Measurements from ENCODE around the gene SEMA4D.
A peak's percentile ranks its signal among the peaks of the same experiment; 100 is the strongest.

Gene SEMA4D

GRCh38 chr9:89528131-89528530 is 30.2 kb upstream of the SEMA4D start:
- TF ChIP-seq POLR2AphosphoS5 (IDR thresholded peaks at IDR 0.05; ENCODE audit: low read depth, low read length) (no peak), TAF1 (IDR thresholded peaks at IDR 0.05; ENCODE audit: borderline replicate concordance, low read depth, low read length) (no peak), POLR2A (IDR thresholded peaks at IDR 0.05; ENCODE audit: low read depth, low read length) (no peak)
- FAIRE-seq (no peak), DNase-seq (ENCODE audit: insufficient read length) (no peak)

- FAIRE-seq (no peak), DNase-seq (ENCODE audit: insufficient read length) (no peak)
- TF ChIP-seq POLR2AphosphoS5 (IDR thresholded peaks at IDR 0.05; ENCODE audit: low read depth, low read length) (no peak), TAF1 (IDR thresholded peaks at IDR 0.05; ENCODE audit: borderline replicate concordance, low read depth, low read length) (no peak), POLR2A (IDR thresholded peaks at IDR 0.05; ENCODE audit: low read depth, low read length) (no peak)
Measured at GRCh38 chr9:89527084-89527483, 29.2 kb upstream of the SEMA4D start.

DNA sequence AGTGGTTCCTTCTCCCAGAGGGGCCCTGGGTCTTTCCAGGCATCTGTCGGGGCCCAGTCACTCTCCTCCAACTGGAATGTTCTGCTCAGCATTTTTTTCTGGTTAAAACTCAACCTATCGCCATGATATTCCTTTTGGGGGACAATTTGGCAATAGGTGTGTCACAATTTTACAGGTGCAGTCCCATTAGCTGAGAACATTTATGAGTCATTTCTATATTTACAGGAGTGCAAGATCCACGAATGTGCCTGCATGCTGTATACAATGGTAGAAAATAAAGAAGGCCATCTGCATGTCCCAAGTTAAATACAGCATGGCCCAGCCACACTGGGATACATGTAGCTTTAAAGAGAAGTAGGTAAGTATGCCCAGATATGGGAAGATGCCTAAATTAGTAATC is 28.8 kb upstream of the SEMA4D start:
- FAIRE-seq (no peak), DNase-seq (ENCODE audit: insufficient read length) (no peak)
- no peak for TF ChIP-seq POLR2AphosphoS5 (IDR thresholded peaks at IDR 0.05; ENCODE audit: low read depth, low read length)
- no peak for TF ChIP-seq POLR2A (IDR thresholded peaks at IDR 0.05; ENCODE audit: low read depth, low read length)
- no peak for TF ChIP-seq TAF1 (IDR thresholded peaks at IDR 0.05; ENCODE audit: borderline replicate concordance, low read depth, low read length)

- TF ChIP-seq POLR2AphosphoS5 (IDR thresholded peaks at IDR 0.05; ENCODE audit: low read depth, low read length) (no peak), POLR2A (IDR thresholded peaks at IDR 0.05; ENCODE audit: low read depth, low read length) (no peak), TAF1 (IDR thresholded peaks at IDR 0.05; ENCODE audit: borderline replicate concordance, low read depth, low read length) (no peak)
- no peak for FAIRE-seq
Measured at GRCh38 chr9:89525446-89526374, 27.8 kb upstream of the SEMA4D start.

GRCh38 chr9:89524963-89525362 is 27.1 kb upstream of the SEMA4D start:
- no peak for DNase-seq (ENCODE audit: insufficient read length)
- TF ChIP-seq POLR2A (IDR thresholded peaks at IDR 0.05; ENCODE audit: low read depth, low read length) (no peak), POLR2AphosphoS5 (IDR thresholded peaks at IDR 0.05; ENCODE audit: low read depth, low read length) (no peak), TAF1 (IDR thresholded peaks at IDR 0.05; ENCODE audit: borderline replicate concordance, low read depth, low read length) (no peak)
- FAIRE-seq, result no peak

More at GRCh38 chr9:89525446-89526374, 27.8 kb upstream of the SEMA4D start:
- DNase-seq (ENCODE audit: insufficient read length), result no peak

GRCh38 chr9:89523948-89524347 is 26.0 kb upstream of the SEMA4D start:
- TF ChIP-seq POLR2AphosphoS5 (IDR thresholded peaks at IDR 0.05; ENCODE audit: low read depth, low read length), result no peak
- no peak for TF ChIP-seq POLR2A (IDR thresholded peaks at IDR 0.05; ENCODE audit: low read depth, low read length)
- TF ChIP-seq TAF1 (IDR thresholded peaks at IDR 0.05; ENCODE audit: borderline replicate concordance, low read depth, low read length), result no peak
- peak; percentile 47 for DNase-seq (ENCODE audit: insufficient read length)
- peak; percentile 67 for FAIRE-seq

- FAIRE-seq (no peak), DNase-seq (ENCODE audit: insufficient read length) (no peak)
- TF ChIP-seq POLR2A (IDR thresholded peaks at IDR 0.05; ENCODE audit: low read depth, low read length) (no peak), POLR2AphosphoS5 (IDR thresholded peaks at IDR 0.05; ENCODE audit: low read depth, low read length) (no peak), TAF1 (IDR thresholded peaks at IDR 0.05; ENCODE audit: borderline replicate concordance, low read depth, low read length) (no peak)
Measured at GRCh38 chr9:89522959-89523285, 25.0 kb upstream of the SEMA4D start.

DNA sequence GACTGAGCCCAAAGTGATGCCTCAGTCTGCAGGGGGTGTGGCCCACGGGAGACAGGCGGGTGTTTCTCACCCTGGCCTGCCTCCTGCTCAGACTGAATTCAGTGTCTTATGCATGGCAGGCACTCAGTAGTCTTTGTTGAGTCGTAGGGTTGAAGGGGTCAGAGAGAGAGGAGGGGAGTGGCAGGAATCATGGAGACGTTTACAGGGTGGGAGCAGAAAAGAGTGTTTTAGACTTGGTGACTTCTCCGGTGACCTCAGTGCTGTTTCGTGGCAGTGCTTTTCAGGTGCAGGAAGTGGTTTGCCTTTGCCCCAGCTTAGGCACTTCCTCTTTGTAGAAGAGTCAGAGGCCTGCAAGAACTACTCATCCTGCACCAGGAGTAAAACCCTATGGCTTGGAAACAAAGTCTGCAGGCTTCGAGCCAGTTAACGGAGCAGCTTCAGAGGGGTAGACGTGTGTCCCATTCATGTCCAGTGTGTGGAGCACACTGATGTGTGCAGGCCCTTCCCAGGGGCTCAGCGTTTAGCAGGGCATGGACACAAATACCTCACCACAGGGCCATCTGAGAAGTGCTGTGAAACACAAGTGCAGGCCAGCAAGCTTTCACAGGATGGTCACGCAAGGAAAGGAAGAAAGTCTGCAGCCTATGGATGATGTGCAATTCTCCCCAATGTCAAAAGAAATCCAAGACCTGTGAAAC is 24.5 kb upstream of the SEMA4D start:
- FAIRE-seq (peak; percentile 98), DNase-seq (ENCODE audit: insufficient read length) (no peak)
- peak; percentile 41; the same call in 1 of the 2 replicates for TF ChIP-seq POLR2A (IDR thresholded peaks at IDR 0.05; ENCODE audit: low read depth, low read length)
- no peak for TF ChIP-seq TAF1 (IDR thresholded peaks at IDR 0.05; ENCODE audit: borderline replicate concordance, low read depth, low read length)
- TF ChIP-seq POLR2AphosphoS5 (IDR thresholded peaks at IDR 0.05; ENCODE audit: low read depth, low read length), result 0 out of 2 replicates have a peak, but pooled peaks have one; percentile 32

DNA sequence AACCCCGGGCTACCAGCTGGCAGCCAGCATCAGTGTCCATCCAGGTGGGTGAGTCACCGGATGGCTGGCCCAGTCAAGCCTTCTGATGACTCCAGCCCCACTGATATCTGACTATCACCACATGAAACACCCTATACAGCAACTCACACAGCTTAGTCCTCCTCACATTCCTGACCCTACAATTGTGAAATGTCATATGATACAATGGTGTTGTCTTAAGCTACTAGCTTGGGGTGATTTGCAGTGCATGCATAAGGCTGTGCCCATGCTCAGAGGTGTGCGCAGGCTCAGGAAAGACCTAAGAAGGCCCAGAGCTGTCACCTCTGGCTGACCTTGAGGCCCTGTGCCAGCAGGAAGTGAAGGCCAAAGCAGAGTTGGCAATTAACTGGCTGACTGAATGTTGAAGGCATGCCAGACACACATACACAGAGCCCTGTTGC is 21.5 kb upstream of the SEMA4D start:
- TF ChIP-seq POLR2AphosphoS5 (IDR thresholded peaks at IDR 0.05; ENCODE audit: low read depth, low read length), result no peak
- no peak for TF ChIP-seq POLR2A (IDR thresholded peaks at IDR 0.05; ENCODE audit: low read depth, low read length)
- no peak for TF ChIP-seq TAF1 (IDR thresholded peaks at IDR 0.05; ENCODE audit: borderline replicate concordance, low read depth, low read length)
- peak; percentile 17 for FAIRE-seq
- no peak for DNase-seq (ENCODE audit: insufficient read length)

DNA sequence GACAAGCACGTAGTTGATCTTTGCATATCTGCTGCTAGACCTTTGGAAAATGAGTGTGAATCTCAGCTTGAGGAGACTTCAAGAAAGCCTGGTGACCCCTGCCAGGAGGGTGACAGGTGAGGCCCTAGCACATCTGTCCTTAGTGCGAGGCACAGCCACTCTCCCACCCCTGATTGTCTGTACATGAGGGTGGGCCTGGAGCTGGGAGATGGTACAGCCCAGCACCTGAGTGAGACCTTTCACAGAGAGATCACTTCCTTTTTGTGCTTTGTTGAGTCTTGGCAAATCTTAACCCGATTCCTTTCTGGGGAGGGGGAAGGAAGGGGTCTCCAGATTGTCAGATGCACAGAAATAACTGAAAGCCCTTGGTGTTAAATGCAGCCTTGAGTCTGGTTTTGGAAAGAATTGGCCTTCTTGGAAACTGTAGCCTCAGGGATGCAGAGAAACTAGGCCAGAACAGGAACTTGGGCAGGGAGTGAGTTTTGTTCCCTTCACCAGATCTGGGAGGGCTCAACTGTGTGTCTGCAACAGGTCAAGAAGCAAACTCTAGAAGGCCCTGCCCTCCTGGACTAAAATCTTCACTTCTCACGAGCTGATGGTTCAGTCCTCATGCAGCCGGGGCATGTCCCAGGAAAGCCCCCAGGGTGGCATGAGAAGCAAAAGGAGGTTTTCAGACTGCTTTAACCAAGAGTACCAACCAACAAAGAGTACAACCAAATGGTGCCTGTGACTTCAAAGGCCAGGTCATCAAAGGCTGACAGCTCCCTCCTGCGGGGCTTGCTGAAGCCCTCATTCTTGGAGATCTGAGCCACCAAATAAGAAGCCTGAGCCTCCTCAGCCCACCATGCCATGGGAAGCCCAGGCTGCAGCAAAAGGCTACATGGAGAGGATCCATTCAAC is 20.8 kb upstream of the SEMA4D start:
- FAIRE-seq (peak; percentile 70), DNase-seq (ENCODE audit: insufficient read length) (no peak)
- TF ChIP-seq POLR2AphosphoS5 (IDR thresholded peaks at IDR 0.05; ENCODE audit: low read depth, low read length) (no peak), TAF1 (IDR thresholded peaks at IDR 0.05; ENCODE audit: borderline replicate concordance, low read depth, low read length) (no peak), POLR2A (IDR thresholded peaks at IDR 0.05; ENCODE audit: low read depth, low read length) (no peak)

DNA sequence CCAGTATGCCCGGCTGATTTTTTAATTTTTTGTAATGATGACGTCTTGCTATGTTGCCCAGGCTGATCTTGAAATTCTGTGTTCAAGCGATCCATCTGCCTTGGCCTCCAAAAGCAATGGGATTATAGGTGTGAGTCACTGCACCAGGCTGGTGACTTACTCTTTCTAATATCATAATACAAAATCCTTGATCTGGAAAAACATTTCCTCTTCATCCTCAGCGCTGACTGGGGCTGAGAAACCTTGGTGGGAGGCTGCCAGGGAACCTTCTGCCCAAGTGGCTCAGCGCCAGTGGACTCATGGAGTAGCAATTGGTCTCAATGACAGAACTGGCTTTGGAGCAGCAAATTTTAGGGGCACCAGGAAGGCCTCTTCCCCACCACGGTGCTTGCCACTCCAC is 17.5 kb upstream of the SEMA4D start:
- TF ChIP-seq POLR2A (IDR thresholded peaks at IDR 0.05; ENCODE audit: low read depth, low read length), result no peak
- no peak for TF ChIP-seq TAF1 (IDR thresholded peaks at IDR 0.05; ENCODE audit: borderline replicate concordance, low read depth, low read length)
- no peak for TF ChIP-seq POLR2AphosphoS5 (IDR thresholded peaks at IDR 0.05; ENCODE audit: low read depth, low read length)
- DNase-seq (ENCODE audit: insufficient read length) (no peak), FAIRE-seq (no peak)

Measured in GM12892 (cell line).